Endometrial microvascular endothelial cells (primary cell): Measurements from ENCODE around the gene AVPR2. TPM values are rescaled to one million over a fixed set of nuclear protein-coding genes. Genes with fewer than 3 reads are reported as not detected.

Source experiments
- in situ Hi-C: cut with HindIII; loops from 2 replicates; pipeline ENCODE4 v1.10.0; 2017; ENCODE audit warnings: low sequenced_read_pairs, low pct_unique_long_range_greater_than_20kb; ENCODE audit errors: inconsistent ontology term
- total RNA-seq: library from RNA; depleted of rRNA; stranded (reverse); fragments of >200 nt; gene quantifications from one replicate; pipeline ENCODE4 v1.2.3, GENCODE V29; 2015; ENCODE audit errors: inconsistent ontology term

Gene AVPR2
- total RNA-seq, 1 donor from 2014 or later = not detected

DNA sequence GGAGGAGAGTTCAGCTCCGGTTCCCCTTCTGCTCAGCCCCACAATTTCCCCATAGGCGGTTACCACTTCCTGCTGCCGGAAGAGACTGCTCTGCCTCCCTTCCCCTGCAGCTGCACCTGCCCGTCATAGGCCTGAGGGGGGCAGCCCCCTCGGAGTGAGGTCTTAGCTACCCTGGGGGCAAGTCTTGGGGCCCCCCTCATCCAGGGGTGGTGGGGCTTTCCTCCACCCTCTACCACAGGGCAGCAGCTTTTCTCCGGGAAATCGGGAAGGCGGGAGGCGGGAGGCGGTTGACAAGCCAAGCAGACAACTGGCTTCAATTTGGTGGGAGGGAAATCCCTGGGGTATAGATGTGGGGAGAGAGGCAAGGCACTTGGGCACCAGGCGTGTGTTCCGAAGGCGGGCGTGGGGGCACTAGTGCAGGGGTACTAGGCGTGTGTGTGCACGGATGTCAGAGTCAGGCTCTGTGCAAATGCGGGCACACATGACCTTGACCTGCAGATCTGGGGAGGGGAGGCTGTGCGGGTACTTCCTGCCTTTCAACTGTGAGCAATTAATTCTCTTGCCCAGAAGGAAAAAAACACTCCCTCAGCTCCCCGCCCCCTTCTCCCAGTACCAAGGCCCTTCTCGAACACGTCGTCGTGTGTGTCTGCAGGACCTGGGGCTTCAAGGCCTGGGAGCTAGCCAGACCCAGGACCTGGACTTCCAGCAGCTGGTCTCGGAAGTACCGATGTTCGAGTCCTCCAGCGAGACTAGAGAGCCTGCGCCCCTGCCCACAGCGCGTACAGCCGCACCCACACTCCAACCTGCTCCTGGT is 22.6 kb downstream of the AVPR2 start:
- in situ Hi-C loops = no loop called here

DNA sequence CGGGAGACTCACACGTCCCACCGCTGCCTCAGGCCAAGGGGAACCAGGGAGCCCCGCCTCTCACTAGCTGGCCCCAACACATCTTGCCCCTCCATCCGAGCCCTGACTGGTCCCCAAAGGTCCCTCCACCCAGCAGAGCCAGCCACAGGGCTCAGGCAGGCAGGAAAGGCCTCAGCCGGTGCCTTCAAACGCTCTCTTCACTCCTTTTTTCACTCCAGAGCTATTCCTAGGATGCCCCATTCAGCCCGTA is 23.1 kb downstream of the AVPR2 start:
- in situ Hi-C loops = no loop called here

DNA sequence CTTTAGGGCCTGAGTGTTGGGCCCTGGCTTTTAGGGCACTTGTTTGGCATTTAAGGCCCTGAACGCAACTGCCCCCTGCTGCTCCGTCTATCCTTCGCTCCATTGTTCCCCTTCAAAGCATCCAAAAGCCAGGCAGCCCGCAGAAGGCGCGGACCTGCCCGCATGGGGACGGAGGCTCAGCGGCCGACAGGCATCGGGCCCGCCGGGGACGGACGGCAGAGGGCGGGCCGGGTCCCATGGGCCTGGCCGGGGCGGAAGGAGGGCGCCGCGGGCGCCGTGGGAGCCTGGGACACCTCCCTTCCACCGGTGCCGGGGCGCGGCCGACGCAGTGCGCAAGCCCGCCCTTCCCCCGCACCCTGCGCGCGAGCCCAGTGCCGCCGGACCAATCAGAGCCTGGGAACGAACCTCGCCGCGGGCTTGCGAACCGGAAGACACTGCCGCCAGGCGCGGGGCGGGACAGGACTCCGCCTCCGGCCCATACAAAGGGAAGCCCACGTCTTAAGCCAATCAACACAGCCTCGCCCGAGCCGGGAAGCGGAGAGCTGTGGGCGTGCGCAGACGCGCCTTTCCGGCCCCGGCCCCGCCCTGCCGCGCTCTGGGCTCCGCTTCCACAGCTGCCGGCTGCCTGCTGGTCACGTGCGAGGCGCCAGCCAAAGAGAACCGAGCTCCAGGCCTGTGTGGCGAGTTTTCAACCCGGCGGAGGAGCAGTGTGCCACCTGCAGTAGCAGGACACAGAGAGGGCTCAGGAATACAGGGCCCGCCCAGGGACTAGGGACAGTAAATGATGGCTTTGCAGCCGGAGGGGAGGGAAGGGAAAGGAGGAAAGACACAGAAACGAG is 23.7 kb downstream of the AVPR2 start:
- in situ Hi-C loops = no loop called here

DNA sequence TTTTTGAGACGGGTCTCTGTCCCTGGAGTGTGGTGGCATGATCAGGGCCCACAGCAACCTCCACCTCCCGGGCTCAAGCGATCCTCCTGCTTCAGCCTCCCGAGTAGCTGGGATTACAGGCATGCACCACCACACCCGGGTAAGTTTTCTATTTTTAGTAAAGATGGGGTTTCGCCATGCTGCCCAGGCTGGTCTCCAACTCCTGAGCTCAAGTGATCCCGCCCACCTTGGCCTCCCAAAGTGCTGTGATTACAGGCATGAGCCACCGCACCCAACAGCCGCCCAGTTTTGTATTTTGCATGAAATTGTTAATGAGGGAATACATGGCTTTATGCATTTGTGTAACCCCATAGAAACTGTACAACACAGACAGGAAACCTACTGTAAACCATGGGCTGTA is 24.4 kb downstream of the AVPR2 start:
- in situ Hi-C loops = no loop called here

DNA sequence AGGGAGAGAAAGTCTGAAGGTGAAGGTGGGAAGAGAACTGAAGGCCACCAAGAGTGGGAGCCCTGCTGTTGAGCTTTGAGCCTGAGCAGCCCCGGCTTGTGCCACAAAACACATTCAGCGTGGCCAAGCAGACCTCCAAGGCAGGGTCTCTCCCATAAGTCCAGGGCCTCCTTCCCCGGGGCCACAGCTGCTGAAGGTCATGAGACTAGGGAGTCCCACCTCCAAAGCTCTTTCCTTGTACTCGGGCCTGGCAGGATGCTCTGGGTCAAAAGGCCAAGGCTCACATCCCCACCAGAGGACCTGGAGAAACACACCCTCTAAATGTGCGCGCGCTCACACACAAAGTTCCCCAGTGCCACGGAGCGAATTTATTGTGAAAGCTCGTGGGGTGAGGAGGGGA is 25.1 kb downstream of the AVPR2 start:
- in situ Hi-C loops = no loop called here

DNA sequence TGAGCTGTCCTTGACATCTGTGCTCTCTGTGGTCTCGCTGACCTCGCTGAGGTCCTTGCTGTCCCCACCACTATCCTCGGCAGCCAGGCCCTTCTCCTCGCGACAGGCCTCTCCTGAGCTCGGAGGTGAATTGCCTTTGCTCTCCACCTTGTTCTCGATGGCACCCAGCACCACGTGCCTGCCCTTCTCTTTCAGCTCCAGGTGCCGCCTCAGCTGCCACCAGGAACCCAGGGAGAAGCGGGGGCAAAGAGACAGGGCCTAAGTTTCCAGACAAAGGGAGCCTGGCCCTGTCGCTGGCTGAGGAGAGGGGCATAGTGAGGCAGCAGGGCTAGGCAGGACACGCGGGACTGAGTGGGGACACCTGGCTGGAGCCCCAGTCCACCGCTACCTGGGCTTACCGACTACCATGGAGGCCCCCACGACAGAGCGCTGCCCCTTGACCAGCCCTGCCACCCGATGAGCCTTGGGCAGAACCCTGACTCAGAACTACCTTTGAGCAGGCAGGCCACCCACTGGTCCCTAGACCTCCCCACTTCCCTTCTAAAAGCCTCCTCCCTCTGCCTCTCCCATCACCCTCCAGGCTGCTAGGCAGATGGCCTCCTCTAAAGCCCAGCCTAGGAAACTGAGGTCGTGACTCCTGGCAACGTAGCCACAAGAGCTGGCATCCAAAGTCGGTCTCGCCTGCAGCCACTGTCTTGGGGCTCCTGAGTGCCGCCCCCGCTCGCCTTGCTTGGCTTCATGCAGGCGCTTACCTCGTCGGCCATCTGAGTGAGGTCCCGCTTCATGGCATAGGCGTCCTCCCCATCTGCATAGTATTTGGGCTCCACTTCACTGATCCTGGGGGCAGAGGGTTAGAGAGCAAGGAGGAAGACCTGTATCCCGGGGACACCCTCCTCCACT is 25.8 kb downstream of the AVPR2 start:
- in situ Hi-C loops = no loop called here

DNA sequence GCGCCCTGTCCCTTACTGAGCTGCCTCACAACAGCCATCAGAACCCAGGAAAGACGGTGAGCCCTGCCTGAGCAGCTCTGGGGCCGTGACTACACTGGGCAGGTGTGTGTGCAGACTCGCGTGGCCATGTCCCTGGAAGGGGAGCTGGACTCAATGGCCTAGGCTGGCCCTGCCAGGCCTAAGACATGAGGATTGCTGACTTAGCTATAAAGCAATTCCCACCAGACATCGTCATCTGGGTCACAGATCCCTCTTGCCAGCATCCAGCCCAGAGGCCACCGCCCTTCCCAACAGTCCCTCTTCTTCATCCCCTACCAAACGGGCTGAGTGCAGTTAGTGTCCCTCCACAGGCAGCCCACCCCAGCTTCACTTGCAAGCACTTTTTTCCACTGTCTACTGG is 26.7 kb downstream of the AVPR2 start:
- in situ Hi-C loops = no loop called here

DNA sequence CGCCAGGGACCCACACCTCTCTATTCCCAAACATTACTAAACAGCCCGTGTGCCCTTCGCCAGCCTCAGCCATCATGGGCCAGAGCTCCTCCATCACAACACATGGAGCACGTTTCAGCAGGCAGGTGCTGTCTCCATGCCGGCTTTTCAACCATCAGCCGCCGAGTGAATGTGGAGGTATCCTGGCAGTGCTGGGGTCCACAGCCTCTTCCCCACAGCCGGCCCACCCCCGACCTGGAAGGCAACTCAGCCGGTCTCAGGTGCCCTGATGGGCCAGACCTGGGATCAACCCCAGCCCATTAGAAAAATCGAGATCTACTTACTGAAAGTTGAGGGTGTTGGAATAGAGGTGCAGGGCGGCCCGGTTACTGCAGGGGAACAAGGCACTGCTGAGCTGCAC is 27.3 kb downstream of the AVPR2 start:
- in situ Hi-C loops = no loop called here

DNA sequence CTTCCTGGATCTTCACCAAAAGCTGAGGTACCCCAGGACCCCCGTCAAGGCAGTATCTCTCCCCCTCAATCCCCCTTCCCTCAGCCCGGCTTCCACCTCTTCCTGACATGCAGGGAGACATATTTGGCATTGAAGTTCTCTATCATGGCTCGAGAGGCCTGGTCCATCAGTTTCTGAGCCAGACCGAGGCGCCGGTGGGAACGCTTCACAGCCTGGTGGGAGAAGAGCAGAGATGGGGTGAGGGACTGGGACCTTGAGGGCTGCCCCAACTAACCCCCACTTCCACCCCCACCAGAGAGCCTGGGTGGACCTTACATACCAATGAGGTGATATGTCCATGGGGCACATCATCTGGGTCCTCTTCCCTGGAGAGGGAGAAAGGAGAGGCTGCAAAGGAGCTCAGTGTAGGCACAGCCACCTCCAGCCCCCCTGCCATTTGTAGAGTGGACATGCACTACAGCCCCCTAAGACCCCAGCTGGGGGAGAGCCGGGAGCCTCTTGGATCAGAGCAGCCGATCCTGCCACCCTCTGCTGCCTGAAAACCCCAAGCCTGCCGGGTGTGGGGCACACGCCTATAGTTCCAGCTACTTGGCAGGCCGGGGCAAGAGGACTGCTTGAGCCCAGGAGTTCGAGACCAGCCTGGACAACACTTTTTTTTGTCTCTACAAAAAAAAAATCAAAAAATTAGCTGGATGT is 27.9 kb downstream of the AVPR2 start:
- in situ Hi-C loops = no loop called here

DNA sequence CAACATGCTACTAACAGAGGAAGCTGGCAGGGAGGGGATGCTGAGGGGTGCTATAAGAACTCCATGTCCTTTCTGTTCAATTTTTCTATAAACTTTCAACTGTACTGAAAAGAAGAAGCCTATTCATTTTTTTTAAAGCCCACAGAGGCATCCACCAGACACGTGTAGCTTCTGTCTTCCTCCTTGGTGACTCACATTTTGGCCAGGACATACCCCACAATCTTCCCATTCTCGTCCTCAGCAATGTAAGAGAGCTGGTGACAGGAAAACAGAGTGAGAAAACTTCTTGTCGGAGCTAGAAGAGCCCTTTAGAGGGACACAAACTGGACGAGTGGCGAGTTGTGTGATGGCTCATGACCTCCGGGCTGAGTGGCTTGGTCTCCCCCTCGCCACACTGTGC is 29.3 kb downstream of the AVPR2 start:
- in situ Hi-C loops = no loop called here

DNA sequence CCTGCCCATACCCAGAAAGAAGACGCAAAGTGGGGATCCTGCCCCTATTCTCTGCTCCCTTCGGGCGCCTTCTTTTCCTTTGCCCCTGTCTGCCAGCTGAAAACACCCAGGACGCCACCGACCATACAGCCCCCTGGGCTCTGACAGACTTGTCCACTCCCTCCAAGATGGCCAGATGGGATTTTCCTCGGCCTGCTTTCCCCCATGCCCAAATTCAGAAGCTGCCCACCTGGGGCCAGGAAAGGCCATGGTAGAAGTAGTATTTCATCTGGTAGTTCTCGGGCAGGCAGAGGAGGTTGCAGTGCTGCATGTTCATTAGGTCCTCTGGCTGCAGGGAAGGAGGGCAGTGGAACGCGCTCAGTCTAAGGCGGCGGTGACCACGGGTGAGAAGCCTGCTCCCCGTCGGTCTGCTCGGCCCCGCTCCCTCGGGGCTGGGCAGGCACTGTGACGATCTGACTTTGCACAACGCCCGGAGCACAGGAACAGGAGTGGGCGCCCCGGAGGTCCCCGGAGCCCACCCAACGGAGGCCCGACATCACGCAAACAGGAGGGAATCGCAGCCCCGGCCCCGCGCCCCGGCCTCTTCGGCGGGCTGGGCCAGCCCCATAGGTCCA is 29.8 kb downstream of the AVPR2 start:
- in situ Hi-C loops = no loop called here

DNA sequence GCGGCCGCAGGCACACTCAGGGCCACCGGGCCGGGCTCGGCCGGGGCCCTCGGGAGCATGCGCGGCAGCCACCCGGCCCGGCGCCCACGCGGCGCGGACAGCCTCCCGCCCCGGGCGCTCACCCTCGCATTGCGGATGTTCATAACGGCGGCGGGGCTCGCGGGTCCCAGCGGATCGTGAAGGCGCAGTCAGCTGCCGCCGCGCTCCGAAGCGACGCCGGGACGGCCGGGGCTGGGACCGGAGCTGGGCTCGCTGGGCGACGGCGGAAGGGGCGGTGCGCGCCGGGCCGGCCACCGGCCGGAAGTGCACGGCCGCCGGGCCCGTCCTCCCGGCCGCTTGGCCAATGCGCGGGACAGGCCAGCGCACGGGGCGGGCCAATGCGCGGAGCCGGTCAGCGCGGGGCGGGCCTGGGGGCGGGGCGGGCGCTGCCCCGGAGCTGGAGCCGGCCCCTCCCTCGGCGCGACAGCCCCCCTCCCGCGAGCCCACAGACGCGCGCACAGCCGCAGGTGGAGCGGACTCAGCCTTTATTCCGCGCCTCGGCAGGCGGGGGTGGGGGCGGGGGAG is 30.4 kb downstream of the AVPR2 start, which contains the start of gene NAA10:
Gene NAA10, minus strand, starts transcription at position 276 of the 564 bp plus-strand sequence. Its CDS starts 133 bp downstream, at position 143.
- in situ Hi-C loops = no loop called here

DNA sequence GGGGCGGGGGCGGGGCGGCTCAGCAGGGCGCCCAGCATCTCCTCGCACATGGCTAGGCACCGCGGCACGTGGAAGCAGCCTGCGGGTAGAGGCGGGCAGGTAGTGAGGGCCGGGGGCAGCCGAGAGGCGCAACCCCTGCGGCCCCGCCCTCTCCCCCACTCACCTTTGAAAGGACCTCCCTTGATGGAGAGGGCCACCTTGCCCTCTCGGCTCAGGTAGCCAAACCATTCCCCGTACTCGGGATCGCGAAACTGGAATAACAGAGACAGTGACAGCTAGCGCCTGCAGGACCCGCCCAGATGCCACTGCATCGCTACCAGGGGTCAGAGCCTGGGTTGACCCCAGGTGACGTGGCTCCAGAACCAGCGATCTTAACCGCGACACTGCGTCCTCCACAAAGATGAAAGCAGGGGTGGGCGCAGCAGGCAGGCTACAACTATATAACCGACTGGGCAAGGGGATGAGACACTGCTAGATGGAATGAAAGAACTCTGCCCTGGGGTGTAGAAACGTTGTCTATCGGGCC is 30.9 kb downstream of the AVPR2 start:
- in situ Hi-C loops = no loop called here

DNA sequence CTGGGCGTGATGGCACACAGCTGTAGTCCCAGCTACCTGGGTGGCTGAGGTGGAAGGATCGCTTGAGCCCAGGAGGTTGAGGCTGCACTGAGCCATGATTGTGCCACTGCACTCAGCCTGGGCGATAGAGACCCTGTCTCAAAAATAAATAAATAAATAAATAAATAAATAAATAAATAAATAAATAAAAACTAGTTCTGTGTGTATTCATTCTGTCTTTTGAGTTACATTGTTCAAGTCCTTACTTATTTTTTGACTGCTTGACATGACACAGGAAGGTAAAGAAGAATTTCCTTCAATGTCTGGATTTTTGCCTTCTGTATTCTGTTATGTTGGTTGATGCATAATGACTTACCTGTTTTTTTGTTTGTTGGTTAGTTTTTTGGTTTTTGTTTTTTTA is 32.6 kb downstream of the AVPR2 start:
- in situ Hi-C loops = no loop called here

DNA sequence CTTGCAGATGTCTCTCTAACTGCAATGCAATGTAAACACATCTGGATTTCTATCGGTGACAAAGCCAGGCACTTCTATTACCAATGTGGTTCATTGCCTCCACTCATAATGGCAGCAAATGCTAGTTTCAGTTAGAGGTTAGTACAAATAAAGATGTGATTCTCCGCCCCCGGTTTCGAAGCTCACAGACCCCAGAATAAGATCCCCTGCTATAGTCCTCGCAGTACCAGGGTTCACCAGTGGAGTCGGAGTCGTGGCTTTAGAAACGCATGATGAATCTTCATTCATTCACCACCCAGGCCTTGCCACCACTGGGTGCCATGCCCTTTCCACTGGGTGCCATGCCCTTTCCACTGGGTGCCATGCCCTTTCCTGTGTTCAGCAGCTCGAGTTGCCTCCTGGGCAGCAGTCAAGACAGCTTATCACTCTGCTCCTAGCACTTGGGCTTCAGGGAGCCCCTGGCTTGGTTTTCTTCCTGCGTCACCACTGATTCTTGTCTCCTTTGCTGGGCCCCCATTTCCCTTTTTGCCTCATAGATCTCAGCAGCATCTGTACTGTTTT is 33.8 kb downstream of the AVPR2 start:
- in situ Hi-C loops = no loop called here

DNA sequence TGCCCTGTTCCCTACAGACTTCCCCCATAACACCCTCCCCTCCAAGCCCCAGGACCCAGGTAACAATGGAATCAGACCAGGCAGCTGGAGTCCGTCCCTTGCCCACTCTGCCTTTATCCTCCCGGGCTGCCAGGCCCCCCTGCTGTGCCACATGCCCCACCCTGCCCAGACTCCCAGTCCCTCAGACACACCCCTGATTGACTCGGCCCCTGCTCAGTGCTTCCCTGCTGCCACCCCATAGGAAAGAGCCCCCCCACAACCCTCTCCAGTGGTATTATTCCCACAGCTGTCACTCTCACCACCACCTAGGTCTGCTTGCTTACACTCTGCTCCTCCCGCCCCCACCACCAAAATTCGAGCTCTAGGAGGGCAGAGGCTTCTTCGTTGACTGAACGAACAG is 35.1 kb downstream of the AVPR2 start:
- in situ Hi-C loops = no loop called here

DNA sequence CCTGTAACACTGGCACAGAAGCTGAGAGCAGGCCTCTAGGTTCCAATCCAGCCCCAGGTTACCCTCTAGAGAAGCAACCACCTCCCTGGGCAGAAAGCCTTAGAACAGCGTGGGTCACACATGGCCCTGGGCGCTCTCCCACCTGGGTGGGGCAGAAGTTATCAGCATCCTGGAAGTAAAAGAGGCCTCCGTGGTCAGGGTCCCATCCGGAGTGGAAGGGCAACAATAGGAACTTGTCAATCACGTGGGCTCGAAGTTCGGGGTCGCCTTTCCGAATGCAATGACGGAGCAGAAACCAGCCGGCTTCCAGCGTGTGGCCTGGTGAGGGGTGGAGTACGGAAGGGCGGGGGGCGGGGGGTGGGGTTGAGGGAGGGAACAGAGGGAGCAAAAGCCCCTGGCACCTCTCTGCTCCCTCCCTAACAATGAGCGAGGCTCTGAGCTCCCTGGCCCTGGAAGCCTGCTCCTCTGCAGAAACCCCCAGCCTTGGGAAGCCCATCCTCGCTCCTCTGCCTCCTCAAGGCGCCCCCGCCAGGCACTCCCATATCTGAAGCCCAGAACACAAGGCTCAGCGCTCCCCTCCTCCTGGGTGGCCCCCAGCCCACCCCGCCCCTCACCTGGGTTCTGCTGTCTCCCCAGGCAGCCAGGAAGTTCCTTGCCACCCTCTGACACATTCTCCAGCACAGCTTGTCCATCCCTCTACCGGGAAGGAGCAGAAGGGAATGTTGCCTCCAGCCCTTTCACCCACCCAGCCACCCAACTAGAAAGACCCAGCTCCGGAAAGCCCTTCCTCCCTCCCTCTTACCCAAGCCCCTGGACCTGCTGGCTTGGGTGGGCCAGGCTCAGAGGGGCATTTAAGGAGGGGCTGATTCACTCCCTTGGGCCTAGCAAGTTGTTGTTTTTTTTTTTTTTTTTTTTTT is 37.1 kb downstream of the AVPR2 start:
- in situ Hi-C loops = no loop called here
